Fibroblast of peridontal ligament (primary cell): ENCODE data around the gene OXNAD1.
A peak's percentile ranks its signal among the peaks of the same experiment; 100 is the strongest.

Experiments used
- DNase-seq: peaks from one replicate; pipeline ENCODE4 v3.0.0-alpha.2; 2010; ENCODE audit errors: extremely low read depth

OXNAD1 gene, protein sequence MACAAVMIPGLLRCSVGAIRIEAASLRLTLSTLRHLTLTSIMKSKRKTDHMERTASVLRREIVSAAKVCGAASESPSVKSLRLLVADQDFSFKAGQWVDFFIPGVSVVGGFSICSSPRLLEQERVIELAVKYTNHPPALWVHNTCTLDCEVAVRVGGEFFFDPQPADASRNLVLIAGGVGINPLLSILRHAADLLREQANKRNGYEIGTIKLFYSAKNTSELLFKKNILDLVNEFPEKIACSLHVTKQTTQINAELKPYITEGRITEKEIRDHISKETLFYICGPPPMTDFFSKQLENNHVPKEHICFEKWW

DNA sequence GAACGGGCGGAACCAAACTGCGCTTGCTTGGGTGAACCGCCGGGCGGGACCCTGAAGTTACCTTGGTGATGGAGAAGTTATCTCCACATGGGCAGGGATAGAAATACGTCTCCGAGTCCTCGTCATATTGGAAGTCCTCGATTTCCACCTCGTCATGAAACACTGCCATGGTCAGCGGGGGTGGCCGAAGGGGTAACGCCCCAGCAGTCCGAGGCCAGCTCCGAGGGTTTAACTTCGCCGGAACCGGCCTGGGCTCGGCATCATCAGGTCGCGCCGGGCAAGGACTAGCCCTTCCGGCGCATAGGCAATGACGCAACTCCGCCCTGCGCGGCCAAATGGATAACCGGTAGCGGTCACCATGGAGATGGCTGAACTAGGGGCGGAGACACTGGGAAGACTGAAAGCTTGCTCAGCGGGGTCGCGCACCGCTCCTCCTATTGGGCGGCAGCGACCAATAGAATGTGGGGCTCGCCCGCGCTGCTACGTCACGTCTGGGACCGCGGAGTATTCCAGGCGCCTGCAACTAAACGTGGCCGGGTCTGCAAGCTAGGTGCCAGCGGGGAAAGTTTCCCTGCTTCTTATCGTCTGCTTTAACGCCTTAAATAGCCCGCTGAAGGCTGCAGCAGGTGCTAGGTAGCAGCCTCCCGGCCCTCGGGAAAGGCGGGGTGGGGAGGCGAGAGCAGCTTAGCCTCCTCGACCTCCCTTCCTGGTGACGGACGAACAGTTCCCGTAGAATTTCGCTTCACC lies at the start of gene OXNAD1, which contains the start of gene DPH3:
Gene OXNAD1 (plus strand): TSS at position 505 of the 747 bp plus-strand sequence. CDS start 5,741 bp downstream, outside the sequence.
Gene DPH3 (minus strand): TSS at position 236 of the 747 bp plus-strand sequence. CDS start 67 bp downstream, at position 169.
- DNase-seq: peak; percentile 100

DNA sequence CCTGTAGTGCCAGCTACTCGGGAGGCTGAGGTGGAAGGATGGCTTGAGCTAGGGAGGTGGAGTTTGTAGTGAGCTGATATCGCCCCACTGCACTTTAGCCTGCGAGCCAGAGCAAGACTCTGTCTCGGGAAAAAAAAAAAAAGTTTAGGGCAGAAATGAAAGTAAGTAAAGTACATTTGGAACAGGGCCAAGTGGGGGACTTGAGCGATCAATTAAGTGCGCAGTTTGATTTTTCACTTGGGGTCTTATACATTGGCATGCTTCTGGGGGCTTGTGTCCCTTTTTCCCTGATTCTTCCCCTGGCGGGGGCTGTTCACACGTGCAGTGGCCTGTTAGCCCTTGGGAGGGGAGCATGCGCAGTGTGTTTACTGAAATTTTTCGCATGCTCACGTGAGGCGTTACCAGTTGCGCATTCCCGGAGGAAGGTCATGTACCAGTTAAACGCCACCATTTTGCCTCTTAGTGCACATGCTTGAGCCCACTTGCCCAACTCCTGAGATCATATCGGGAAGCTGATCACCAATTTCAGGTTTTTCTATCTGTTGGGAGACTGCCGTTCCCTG lies 48.6 kb upstream of the OXNAD1 start:
- DNase-seq: no peak

DNA sequence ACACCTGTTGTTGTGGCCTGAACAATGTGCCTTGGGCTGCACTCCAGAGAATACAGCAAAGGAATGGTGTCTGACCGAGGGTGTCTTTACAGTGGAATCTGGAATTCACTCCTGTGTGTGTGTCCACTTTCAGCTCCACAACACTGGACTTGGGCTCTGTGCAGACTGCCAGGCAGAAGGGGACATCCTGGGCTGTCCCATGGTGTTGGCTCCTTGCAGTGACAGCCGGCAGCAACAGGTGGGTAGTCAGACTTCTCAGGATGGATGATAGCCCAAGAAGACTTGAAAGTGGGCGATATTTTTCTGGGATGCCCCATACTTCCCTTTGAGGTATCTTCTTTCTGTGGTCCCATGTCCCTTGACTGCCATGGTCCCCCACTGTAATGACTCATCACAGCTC lies 45.2 kb upstream of the OXNAD1 start:
- no peak for DNase-seq

DNA sequence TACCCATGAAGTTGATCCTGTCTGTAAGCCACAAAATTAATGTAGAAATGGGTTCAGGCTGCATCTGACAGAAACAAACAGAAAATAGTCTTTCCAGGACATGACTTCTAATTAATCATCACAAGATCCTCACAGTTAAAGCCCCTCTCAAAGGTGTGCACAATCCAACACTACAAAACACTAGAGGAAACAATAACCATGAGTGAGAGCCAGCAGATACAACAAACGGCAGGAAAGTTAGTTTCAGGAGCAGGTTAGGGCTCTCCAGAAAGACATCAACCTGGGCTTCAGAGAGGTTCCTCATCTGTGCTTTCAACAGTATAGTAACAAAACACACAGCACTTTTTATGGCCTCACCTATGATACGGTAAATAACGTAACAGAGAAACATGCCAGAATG lies 43.0 kb upstream of the OXNAD1 start:
- DNase-seq: no peak

DNA sequence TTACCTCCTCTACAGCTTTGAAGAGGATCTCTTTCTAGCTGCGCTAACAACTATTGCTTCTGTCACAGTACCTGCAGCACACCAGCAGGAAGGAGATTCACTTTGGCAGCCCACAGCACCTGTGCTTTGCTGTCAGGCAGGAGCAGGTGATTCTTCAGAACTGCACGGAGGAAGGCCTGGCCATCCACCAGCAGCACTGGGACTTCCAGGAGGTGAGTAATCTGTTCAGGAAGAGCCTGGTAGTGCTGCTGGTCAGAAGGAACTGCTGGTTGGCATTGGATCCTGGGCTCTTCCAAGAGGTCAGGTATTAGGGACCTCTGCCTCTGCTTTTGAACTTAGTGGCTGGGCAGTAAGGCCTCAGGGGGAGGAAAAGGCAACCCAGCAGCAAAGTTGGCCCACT lies 42.5 kb upstream of the OXNAD1 start:
- DNase-seq: no peak

DNA sequence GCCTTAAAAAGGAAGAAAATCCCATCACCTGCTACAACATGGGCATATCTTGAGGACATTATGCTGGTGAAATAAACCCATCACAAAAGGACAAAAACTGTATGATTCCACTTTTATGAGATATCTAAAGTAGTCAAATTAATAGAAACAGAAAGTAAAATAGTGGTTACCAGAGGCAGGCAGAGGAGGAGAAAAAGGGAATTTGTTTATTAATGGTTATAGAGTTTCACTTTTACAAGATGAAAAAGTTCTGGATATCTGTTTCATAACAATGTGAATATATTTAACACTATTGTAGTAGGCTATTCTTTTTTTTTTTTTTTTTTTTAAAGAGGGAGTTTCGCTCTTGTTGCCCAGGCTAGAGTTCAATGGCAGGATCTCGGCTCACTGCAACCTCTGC lies 40.7 kb upstream of the OXNAD1 start:
- no peak for DNase-seq

DNA sequence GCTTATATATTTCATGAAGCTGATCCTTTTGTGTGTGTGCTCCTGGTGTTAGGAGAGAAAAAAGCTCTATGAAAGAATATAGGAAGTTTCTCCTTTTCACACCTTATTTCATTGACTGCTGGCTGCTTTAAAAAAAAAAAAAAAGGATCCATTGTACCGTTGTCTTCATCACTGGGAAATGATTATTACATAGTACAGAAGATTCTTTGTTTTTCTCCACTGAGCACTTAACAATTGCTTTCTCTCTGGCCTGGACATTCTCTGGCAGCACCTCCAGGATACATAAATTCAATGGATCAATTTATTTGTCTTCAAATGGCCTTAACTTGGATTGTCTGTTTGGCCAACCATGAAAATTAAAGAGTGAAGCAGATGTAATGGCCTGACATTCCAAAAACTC lies 37.4 kb upstream of the OXNAD1 start:
- DNase-seq: no peak

DNA sequence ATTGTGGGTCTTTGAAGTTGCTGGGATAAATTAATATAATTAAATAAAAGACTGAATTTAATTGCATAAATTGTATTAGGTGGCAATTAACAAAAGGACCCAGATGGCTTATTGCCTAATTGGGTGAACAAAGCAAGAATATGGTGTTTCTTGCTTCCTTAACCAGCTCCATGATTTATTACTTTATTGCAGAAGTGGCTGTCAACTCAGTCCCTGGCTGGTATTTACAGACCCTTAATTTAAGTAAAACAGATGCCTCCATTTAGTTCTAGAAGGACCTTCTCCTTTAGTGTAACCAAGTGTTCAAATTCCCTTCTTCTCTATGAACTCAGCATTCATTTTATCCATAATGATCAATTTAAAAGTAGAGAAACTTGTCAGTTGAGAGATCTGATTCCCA lies 35.3 kb upstream of the OXNAD1 start:
- DNase-seq: no peak

DNA sequence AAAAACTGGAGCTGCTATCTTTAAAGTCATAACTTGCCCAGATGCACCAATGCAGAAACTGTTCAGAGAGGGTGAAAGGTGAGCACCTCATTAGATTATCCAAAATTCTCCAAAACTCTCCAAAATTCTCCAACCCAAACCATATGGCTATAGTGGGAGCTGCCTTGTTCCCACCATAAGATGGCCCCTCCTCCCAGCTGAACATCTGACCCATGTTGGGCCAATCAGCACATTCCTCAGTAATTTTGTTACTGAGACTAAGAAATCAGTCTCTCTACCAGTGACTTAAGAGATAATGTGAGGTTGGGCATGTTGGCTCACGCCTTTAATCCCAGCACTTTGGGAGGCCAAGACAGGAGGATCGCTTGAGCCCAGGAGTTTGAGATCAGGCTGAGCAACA lies 33.0 kb upstream of the OXNAD1 start:
- no peak for DNase-seq

DNA sequence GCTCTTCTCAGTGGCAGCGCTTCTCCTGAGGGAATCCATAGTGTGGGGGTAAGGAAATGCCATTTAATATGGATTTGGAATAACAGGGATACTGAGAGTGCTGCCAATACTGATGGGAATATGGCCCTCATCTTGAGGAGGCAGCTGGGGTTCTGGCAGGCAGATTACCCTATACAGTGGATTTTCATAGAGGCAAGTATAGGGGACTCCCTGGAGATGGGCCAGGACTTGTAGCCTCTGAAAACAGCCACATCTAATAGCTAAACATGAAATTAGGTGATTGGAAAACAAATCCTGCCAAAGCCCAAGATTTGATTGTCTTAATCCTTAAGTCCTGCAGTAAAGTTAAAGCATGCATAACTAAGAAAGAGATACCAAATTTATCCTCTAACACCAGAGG lies 31.2 kb upstream of the OXNAD1 start:
- no peak for DNase-seq

DNA sequence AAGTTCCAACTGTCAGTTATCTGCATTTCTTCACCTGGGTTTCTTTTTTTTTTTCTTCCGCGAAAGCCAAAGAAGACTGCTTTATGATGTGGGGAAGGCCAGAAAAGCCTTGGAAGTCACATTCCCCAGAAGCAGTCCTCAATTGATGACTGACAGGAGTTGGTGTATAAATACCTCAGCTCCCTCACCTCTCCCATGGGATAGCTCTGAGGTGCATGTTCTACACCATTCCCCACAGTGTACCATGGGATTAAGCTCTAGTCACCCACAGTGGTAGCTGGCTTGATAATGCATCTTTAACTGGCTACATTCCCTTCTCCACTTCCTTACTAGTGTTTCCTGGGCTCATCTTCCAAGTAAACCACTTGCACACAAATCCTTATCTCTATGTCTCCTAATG lies 30.7 kb upstream of the OXNAD1 start:
- no peak for DNase-seq

DNA sequence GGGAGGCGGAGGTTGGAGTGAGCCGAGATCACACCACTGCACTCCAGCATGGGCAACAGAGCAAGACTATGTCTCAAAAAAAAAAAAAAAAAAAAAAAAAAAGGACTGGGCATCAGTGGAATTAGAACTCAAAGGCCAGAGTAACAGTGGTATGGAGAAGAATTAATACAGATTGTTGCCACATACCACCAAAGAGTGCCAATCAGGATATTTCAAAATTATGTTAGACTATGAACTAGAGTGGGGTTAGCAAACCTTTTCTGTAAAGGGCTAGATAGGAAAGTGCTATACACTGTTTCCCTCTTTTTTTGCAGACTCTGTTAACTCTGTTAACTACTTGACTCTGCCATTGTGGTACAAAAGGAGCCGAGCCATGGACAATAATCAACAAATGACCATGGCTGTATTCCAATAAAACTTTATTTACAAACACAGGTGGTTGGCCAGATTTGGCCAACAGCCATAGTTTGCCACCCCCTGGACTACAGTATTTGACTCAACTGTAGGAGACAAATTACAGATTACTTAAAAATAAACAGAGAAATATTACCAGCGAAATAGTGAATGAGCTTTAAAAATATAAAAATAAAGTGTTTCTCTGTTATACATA lies 28.9 kb upstream of the OXNAD1 start:
- no peak for DNase-seq

DNA sequence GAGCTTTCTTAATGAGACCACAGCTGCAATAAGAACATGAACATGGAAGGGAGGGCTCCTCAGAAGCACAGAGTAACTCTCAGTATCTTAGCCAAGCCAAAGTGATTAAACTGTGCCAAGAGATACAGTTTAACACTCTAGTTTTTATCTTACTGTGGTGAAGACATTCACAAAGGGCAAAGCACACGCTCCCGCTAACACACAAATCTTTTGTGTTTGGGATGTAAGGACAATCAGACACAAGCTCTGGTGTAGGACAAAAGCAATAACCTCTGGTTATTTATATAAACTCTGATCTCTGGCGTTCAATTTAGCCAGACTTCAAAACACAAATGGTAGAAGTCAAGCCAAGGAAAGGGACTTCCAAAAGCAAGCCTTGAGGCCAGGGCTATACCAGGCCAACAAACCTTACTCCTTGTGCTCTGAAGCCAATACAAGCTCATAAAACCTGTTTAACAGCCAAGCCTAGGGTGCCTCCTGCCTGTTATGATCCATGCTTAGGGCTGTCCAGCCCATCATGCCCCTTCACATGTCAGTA lies 28.1 kb upstream of the OXNAD1 start:
- DNase-seq: no peak

DNA sequence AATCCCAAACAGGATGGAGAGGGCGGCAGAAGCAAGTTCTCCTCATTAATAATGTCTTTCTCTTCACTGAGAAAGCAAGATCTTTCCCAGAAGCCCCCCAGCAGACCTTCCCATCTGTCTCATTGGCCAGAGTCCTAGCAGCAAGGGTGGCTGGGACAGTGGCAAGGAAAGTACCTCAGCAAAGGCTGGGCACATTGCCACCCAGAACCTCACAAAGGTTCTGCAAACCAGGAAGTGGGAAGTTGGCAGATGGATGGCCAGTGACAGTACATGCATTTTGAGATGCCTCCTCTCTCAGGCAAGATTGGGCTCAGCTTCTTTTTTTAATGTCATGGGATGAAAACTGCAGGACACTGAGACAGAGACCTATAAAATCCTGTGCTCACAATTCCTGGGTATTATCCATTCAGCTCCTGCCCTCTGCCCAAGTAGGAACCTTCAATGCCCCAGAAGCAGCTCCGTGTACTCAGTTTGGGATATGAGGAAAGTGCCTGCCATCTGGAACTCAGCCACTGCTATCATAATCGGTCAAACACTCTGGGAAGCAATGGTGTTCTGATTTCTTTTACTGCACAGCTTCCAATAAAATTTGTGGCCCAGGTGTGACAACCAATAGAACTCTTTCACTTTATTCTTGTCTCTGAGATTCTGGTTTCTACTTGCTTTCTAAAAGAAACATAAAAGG lies 25.8 kb upstream of the OXNAD1 start:
- no peak for DNase-seq

DNA sequence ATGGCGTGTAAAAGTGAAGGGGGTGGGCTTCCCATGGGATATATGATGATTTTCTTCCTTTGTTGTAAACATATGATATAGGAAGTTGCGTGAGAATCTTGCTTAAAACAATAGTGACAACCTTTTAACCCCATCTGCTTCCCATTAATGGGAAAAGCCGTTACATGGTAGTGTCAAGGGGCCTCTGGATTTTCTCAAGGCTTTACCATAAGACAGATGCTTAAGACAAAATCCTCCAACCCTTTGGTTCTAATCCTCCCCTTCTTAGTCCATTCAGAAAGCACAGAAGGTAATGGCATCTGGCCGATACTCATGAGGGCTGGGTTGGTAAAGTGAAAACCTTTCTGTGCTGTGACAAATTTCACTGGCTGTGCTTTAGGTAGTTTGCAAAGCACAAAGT lies 25.2 kb upstream of the OXNAD1 start:
- DNase-seq: peak; percentile 49

DNA sequence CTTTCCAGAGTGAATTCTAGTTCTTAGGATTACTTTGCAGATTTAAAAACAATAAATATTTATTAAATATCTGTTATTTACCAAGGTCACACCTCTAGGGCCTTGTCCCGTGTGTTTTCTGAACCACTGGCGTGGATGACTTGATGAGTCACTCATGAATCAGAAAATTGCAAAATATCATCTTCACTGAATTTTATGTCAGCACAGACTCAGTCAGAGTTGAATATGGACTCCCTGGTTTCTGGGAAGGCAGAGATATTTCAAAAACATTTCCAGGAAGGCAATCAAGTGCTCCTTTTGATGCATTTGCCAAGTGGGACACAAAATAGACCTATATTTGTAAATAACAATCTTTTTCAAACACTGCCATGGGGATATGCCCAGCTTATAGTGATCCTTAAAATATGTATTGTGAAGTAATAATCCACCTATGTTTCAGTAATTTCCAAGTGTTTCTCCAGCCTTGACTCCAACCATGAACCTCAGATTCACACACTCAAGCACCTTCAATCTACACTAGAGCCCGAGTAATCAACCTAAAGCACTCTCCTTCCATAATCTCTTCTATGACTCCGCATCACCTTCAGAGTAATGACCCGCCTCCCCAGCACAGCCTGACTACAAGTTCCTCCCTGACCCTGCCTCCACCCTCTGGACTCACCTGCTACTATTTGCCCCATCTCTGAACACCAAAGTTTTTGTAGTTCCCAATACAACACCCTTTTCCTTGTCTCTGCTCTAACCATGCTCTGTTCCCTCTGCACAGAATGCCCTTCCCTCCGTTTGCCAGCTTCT lies 24.6 kb upstream of the OXNAD1 start:
- DNase-seq: peak; percentile 86

DNA sequence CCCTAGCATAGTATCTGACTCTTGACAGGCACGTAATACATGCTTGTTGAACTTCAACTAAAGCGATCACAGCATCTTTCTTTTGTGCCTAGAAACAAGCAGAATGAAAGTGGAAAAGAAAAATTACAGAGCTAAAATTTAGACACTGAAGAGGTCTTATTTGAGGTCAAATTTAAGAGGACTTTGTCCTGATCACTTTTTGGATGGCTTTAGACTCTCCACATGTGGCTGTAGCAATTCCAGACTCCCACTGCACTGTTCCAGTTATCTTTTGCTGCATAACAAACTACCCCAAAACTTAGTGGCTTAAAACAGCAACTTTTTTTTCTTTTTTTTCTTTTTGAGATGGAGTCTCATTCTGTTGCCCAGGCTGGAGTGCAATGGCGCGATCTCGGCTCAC lies 23.8 kb upstream of the OXNAD1 start:
- DNase-seq: no peak

DNA sequence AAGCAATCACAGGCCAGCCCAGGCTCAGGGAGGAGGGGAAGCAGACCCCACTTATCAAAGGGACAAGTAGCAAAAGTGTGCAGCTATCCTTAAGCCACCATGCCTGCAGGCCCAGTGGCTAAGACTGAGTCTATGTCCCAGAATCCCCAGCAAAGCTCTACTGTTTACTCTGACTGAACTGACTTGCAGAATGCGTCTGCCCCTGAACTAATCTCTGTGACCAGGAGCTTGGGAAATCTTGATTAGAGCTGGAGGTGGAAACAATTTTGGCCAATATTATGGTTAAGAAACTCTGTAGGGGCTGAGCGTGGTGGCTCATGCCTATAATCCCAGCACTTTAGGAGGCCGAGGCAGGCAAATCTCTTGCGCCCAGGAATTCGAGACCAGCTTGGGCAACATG lies 22.8 kb upstream of the OXNAD1 start:
- DNase-seq: no peak

DNA sequence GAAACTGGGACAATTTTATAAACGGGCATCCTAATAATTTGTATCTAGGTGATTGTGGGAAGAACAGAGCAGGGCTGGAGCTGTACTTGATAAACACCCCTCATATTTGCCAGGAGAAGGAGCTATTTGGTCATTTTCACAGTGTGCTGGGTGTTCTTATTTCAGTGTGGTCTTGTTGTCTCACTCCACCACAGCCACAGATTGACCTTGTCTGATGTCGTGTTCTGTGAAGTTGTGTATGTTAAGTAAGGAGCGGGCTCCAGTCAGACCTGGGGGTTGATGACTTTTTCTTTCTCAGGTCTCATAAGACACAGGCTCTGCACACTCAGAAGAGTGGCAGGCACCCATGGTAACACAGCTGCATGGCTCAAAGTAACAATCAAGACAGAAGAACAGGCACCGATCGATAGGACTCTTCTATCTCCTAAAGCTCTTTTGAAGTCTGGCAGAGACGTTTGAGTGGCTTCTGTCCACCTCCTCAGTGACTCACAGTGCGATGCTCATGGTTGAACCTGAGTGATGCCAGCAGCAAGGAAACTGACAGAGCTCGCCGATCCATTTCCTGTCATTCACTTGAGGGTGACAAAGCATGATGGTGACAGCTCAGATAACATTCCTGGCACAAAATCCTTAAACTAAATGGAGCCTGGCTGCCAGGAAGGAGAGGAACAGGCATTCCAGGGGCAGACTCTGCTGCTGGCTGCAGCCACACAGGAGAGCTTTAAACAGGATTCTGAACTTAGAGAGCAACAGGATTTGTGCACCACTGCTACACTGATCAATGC lies 21.1 kb upstream of the OXNAD1 start:
- peak; percentile 12 for DNase-seq

DNA sequence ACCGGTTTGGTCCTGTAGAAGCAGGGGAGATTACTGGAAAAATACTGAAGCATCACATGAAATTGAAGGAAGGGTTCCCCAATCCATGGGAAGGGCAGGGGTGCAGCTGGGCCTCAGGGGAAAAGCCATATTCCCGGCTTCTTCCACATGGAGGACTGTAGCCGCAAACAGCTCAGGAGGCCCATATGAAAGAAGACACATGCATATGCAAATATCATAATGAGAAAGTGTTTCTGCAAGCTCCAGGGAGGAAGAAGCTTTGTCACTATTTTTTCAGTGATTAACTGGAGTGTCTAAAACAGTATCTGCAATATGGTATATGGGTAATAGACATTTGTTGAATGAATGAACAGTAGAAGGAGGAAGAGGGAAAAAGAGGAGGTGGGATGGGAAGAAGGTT lies 19.4 kb upstream of the OXNAD1 start:
- DNase-seq: no peak
